Head of caudate nucleus (tissue), 42 donors: ENCODE data around the gene ANKRD6.

Experiments
- DNase-seq, 42 donors: peaks; one replicate each; pipeline versions ENCODE4 v3.0.0 to v3.0.0-alpha.2; 2020 to 2021; ENCODE audit warnings: mixed read lengths in 7 of 42
- intact Hi-C: fragments of 100-400 bp; cut with DNase I; formaldehyde crosslinking; loops from one replicate; pipeline ENCODE4 v1.15.0; 2022

ANKRD6 gene

GRCh38 chr6:89657445-89658158, 224.7 kb downstream of the ANKRD6 start:
- DNase-seq: no peak
- intact Hi-C loops: no loop called here

DNA sequence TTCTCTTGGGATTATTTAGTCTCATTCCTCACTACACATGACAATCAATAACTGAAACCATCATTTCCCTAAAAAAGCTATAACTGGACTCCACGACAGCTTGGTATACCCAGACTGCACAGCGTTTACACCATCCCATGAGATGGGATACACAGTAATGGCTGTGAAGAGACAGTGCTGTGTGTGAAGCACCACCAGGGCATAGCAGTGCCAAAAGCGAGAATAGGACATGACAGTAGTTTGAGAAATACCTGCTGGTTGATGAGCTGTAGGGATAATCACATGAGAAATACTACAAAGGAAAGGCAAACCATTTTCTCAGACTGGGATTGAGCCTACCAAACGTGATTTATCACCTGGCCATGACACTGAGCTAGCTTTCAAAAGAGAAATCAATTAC, 228.0 kb downstream of the ANKRD6 start:
- no peak for DNase-seq
- intact Hi-C loops: no loop called here

DNA sequence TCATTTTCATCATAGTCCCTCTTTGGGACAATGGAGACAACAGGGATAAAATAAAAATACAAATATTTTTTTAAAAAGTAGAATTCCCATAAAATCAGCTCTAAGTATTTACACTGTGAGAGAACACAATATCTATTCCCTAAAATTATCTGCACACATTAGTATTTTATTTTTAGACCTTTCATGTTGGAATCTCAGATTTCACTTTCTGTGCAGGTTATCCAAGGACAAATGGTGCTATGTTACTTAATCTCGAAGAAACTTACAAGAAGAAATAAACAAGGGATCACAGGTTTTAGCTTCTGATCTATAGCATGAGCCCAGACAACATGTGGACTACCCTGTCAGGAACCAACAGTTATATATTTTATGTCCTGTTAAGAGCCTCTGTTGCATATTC, 228.6 kb downstream of the ANKRD6 start:
- no peak for DNase-seq
- intact Hi-C loops: no loop called here

GRCh38 chr6:89662659-89663223, 229.8 kb downstream of the ANKRD6 start:
- intact Hi-C loops: no loop called here
- DNase-seq: no peak

DNA sequence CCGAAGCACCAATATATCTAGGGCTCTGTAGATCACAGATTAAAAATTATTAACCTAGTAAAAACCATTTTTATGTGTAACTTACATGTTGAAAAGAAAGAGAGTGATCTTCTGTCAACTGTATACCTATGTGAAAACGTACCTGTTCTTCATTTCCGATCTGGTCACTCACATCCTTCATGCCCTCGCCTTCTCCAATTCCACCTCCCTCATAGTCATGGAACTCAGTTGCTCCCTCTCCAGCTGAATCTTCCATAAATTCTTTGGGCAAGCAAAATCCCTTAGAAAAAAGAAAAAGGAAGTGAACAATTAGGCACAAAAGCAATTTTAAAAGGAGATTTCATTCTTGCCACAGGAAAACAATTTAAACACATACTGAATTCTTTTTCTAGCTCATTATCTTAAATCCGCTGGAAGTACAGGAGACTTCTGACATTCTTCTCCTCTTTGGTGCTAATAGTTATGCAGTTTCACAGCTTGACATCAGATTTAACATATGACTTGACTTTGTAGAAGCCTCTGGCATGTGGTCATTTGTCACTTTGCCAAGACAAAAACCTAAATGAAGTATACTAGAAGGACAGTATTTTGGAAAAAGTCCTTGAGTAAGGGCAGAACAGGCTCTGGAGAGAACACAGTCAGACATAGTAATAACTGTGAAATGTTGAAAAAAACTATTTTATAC, 235.1 kb downstream of the ANKRD6 start:
- intact Hi-C loops: no loop called here
- no peak for DNase-seq

GRCh38 chr6:89669002-89669401, 236.1 kb downstream of the ANKRD6 start:
- intact Hi-C loops: no loop called here
- DNase-seq: no peak

- DNase-seq: no peak
- intact Hi-C loops: no loop called here
Observed at GRCh38 chr6:89670935-89671565, 238.1 kb downstream of the ANKRD6 start.

- intact Hi-C loops: no loop called here
- DNase-seq: no peak
Observed at GRCh38 chr6:89675949-89676748, 243.2 kb downstream of the ANKRD6 start.

- DNase-seq: no peak
- intact Hi-C loops: no loop called here
Observed at GRCh38 chr6:89678531-89678930, 245.6 kb downstream of the ANKRD6 start.

DNA sequence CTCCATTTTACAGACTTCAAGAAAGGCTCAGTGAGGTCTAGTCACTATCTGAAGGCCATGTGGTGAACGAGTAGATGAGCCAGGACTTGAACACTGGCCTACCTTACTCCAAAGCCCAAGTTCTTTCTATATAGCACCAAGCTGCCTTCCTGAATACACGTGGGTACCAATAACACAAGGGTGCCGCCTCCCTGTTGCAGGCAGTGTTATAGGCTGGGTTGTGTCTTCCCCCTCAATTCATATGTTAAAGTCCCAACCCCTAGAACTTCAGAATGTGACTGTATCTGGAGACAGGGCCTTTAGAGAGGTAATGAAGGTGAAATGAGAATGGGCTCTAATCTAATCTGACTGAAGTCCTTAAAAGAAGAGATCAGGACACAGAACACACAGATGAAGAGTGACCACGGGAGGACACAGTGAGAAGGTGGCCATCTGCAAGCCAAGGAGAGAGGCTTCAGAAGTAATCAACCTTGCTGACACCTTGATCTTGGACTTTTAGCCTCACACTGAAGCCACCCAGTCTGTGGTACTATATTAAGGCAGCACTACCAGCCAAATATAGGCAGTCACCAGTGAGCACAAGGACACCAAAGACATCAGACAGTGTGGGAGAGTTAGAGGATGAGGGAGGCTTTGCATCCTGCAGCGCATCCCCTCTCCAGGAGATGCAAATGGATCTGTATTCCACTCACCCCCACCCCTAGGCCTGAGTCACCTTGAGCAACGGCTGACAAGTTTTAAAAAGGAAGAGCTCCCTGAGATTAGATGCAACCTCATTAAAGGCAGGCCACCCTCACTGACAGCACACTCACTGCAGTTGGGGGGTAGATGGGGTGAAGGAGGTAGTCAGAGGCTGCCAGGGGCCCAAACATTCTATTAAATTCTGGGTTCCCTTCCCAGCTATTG, 246.5 kb downstream of the ANKRD6 start:
- DNase-seq: peak in 34 of 42 donors; percentile 16 to 81 (median 48)
- intact Hi-C loops: no loop called here

DNA sequence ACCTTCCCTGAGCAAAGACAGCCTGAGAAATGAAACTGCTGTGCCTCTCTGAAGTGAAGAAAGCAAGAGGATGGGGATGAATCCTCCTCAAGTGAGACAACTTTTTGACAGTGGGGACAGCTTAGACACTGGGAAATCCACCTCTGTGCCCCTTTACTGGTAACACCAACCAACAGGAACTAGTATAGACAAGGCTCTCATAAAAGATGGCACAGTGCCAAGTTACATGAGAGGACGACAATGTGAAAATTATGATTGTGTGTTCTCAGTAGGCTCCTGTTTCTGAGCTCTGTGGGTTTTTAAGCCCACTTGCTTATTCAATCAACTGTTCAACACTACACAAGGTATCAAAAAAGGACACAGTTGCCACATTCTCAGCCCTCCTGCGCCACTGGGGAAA, 247.2 kb downstream of the ANKRD6 start:
- intact Hi-C loops: no loop called here
- DNase-seq: no peak

DNA sequence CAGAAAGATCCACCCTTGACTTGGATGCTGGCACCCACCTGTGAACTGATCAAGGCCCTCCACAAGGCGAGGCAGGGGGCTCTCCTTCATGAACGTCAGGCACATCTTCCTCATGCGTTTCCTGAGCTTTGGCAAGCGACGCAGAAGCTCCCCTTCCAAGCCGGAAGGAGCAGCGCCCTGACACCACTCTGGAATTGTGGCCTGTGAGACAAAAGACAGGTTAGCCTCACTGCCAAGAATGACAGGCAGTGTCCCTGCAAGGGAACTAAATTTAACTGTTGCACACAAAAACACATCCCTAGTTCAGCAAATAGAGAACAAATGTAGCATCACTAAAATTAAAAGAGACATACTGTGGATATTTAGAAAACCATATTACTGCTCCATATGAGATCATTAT, 247.6 kb downstream of the ANKRD6 start:
- DNase-seq: no peak
- intact Hi-C loops: no loop called here

DNA sequence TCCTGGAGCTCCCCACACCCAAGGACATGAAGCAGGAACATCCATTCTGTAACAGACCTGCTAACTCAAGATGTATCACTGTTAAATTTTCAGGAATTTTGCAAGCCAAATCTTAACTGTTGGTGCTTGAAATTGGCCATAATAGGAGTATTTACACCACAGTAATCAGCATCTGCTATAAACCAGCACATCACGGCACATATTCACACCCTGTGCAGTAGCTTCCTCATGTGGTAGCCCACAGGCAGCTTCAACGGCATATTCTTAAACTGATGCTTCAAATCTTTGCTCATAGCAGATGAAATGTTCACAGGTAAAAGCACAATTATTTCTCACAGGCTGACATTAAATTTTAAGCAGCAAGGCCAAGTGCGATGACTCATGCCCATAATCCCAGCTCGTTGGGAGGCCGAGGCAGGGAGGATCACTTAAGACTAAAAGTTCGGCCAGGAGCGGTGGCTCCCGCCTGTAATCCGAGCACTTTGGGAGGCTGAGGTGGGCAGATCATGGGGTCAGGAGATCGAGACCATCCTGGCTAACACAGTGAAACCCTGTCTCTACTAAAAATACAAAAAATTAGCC, 249.1 kb downstream of the ANKRD6 start:
- intact Hi-C loops: no loop called here
- peak in 18 of 42 donors; percentile 7 to 61 (median 27) for DNase-seq

DNA sequence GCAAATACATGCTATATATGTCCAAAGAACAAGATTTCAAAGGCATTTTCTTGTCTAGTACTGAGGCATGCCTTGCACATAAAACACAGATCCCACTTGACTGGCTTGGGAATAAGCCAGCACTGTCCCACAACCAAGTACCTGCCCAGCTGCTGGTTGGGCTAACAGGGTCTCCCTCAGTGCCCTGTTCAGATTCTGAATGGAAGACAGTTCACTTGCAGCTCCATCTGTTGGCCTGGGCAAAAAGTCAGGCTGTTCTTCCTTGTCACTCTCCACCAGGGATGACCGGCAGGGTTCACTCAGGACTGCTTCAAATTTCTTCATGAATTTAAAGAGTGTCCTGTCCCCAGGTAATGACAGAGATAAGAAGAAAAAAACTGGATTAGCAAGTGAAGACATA, 250.0 kb downstream of the ANKRD6 start:
- intact Hi-C loops: no loop called here
- DNase-seq: no peak
